Neural progenitor cell (in vitro differentiated cells): ENCODE data around the gene PAK4. TPM values are rescaled to one million over a fixed set of nuclear protein-coding genes. Genes with fewer than 3 reads are reported as not detected.

ENCODE experiments used
- DNase-seq: peaks from one replicate; pipeline ENCODE4 v3.0.0-alpha.2; 2016; ENCODE audit warnings: low spot score
- H2AFZ ChIP-seq: fragments of 200-600 bp; sonication (generic); replicated peaks from 2 replicates; pipeline ENCODE4 v1.6.1; 2016; ENCODE audit warnings: antibody characterized with exemption
- H3F3A ChIP-seq: fragments of 200-600 bp; sonication (generic); 2 replicates; pipeline ENCODE4 v1.6.1; 2016; ENCODE audit warnings: antibody characterized with exemption, low read depth
- H3K27ac ChIP-seq: fragments of 200-600 bp; sonication (generic); 2 replicates; pipeline ENCODE4 v1.5.1; 2016; ENCODE audit warnings: mild to moderate bottlenecking
- H3K27me3 ChIP-seq: fragments of 200-600 bp; sonication (generic); 2 replicates; pipeline ENCODE4 v1.6.1; 2016; ENCODE audit warnings: mild to moderate bottlenecking, moderate library complexity
- H3K36me3 ChIP-seq: fragments of 200-600 bp; sonication (generic); 2 replicates; pipeline ENCODE4 v1.5.1; 2016
- H3K4me1 ChIP-seq: fragments of 200-600 bp; sonication (generic); 2 replicates; pipeline ENCODE4 v1.6.1; 2016; ENCODE audit warnings: mixed run types
- H3K4me2 ChIP-seq: fragments of 200-600 bp; sonication (generic); 2 replicates; pipeline ENCODE4 v1.6.1; 2016
- H3K4me3 ChIP-seq: fragments of 200-600 bp; sonication (generic); 2 replicates; pipeline ENCODE4 v1.5.1; 2016
- H3K79me2 ChIP-seq: fragments of 200-600 bp; sonication (generic); 2 replicates; pipeline ENCODE4 v1.6.1; 2016; ENCODE audit warnings: low read depth
- H3K9ac ChIP-seq: fragments of 200-600 bp; sonication (generic); 2 replicates; pipeline ENCODE4 v1.6.1; 2016
- H3K9me3 ChIP-seq: fragments of 200-600 bp; sonication (generic); 2 replicates; pipeline ENCODE4 v1.5.1; 2016; ENCODE audit warnings: low read depth
- H4K20me1 ChIP-seq: fragments of 200-600 bp; sonication (generic); 2 replicates; pipeline ENCODE4 v1.6.1; 2016; ENCODE audit warnings: low read depth
- H3K27ac Mint-ChIP-seq: 3 replicates; pipeline ENCODE4 v1.8.0; 2021; ENCODE audit warnings: mixed read lengths
- H3K27me3 Mint-ChIP-seq: 2 replicates; pipeline ENCODE4 v1.8.0; 2022; ENCODE audit warnings: low read depth, mild to moderate bottlenecking, inconsistent platforms, moderate library complexity, mixed read lengths; ENCODE audit not compliant: insufficient read depth
- H3K36me3 Mint-ChIP-seq: 3 replicates; pipeline ENCODE4 v1.8.0; 2021; ENCODE audit warnings: mixed read lengths
- H3K4me1 Mint-ChIP-seq: 3 replicates; pipeline ENCODE4 v1.8.0; 2021; ENCODE audit warnings: mixed read lengths
- H3K4me3 Mint-ChIP-seq: 3 replicates; pipeline ENCODE4 v1.8.0; 2021; ENCODE audit warnings: mild to moderate bottlenecking, moderate library complexity, mixed read lengths
- H3K9me3 Mint-ChIP-seq: 3 replicates; pipeline ENCODE4 v1.8.0; 2020; ENCODE audit warnings: mixed read lengths
- CTCF ChIP-seq: fragments of 200-600 bp; sonication (generic); IDR thresholded peaks from 2 replicates; pipeline ENCODE4 v1.5.1; 2017; ENCODE audit warnings: antibody characterized with exemption, mild to moderate bottlenecking
- EZH2 ChIP-seq: fragments of 200-600 bp; sonication (generic); IDR thresholded peaks from 2 replicates; pipeline ENCODE4 v1.6.1; 2017; ENCODE audit warnings: antibody characterized with exemption, mild to moderate bottlenecking, moderate library complexity
- EZH2phosphoT487 ChIP-seq: fragments of 200-600 bp; sonication (generic); IDR thresholded peaks from 2 replicates; pipeline ENCODE4 v1.6.1; 2017; ENCODE audit warnings: antibody characterized with exemption
- total RNA-seq: library from RNA; depleted of rRNA; stranded (reverse); fragments of >200 nt; gene quantifications from 2 replicates; pipeline ENCODE4 v1.2.3, GENCODE V29; 2015; ENCODE audit warnings: low replicate concordance

The PAK4 gene
- total RNA-seq, 1 donor from 2014 or later: 9.7 TPM

- Histone ChIP-seq H3K9me3 (no peaks in the 10 kb centered on the region), H2AFZ (no peak overlapping the region), H3K4me3 (no peak overlapping the region), H3K4me2 (no peak overlapping the region), H3K9ac (no peak overlapping the region), H3K27me3 (no peaks in the 10 kb centered on the region), H3K79me2 (peaks cover 83% of the 10 kb centered on the region), H3K4me1 (peaks cover 42% of the 10 kb centered on the region), H3K36me3 (no peaks in the 10 kb centered on the region), H4K20me1 (peaks cover 82% of the 10 kb centered on the region), H3F3A (peaks cover 22% of the 10 kb centered on the region), H3K27ac (no peak overlapping the region)
- Mint-ChIP-seq H3K4me1 (peaks cover 60% of the 10 kb centered on the region), H3K9me3 (no peaks in the 10 kb centered on the region), H3K36me3 (no peaks in the 10 kb centered on the region), H3K27ac (no peak overlapping the region), H3K27me3 (no peaks in the 10 kb centered on the region), H3K4me3 (peak overlapping the region; percentile 10)
- no peak for TF ChIP-seq EZH2
- no peak for TF ChIP-seq EZH2phosphoT487
- no peak for TF ChIP-seq CTCF
- DNase-seq: no peak
These were observed 3.5 kb downstream of the PAK4 start for GRCh38 chr19:39129116-39129515.

GRCh38 chr19:39130337-39131254 is 5.0 kb downstream of the PAK4 start:
- Histone ChIP-seq H3K27ac (no peak overlapping the region), H3K4me2 (no peak overlapping the region), H3K27me3 (no peaks in the 10 kb centered on the region), H3K4me3 (no peak overlapping the region), H4K20me1 (peaks cover 97% of the 10 kb centered on the region), H3K36me3 (no peaks in the 10 kb centered on the region), H3K9ac (no peak overlapping the region), H2AFZ (no peak overlapping the region), H3K4me1 (peaks cover 44% of the 10 kb centered on the region), H3K79me2 (peaks cover 98% of the 10 kb centered on the region), H3F3A (peaks cover 14% of the 10 kb centered on the region), H3K9me3 (no peaks in the 10 kb centered on the region)
- no peaks in the 10 kb centered on the region for H3K27me3 Mint-ChIP-seq
- peaks cover 54% of the 10 kb centered on the region for H3K4me1 Mint-ChIP-seq
- DNase-seq: no peak
- H3K36me3 Mint-ChIP-seq: no peaks in the 10 kb centered on the region
- H3K9me3 Mint-ChIP-seq: no peaks in the 10 kb centered on the region
- TF ChIP-seq EZH2phosphoT487: no peak
- no peak for TF ChIP-seq CTCF
- TF ChIP-seq EZH2: no peak
- H3K27ac Mint-ChIP-seq: peak overlapping the region; percentile 36
- H3K4me3 Mint-ChIP-seq: no peak overlapping the region

GRCh38 chr19:39131255-39131755 is 5.7 kb downstream of the PAK4 start:
- H3K4me3 ChIP-seq: no peak overlapping the region
- peaks cover 99% of the 10 kb centered on the region for H3K79me2 ChIP-seq
- H3K27ac ChIP-seq: no peak overlapping the region
- H3K36me3 ChIP-seq: no peaks in the 10 kb centered on the region
- no peaks in the 10 kb centered on the region for H3K9me3 ChIP-seq
- H3K4me1 ChIP-seq: peaks cover 45% of the 10 kb centered on the region
- H4K20me1 ChIP-seq: peaks cover 99% of the 10 kb centered on the region
- Mint-ChIP-seq H3K27me3 (no peaks in the 10 kb centered on the region), H3K36me3 (no peaks in the 10 kb centered on the region), H3K4me3 (no peak overlapping the region), H3K9me3 (no peaks in the 10 kb centered on the region), H3K27ac (peak overlapping the region; percentile 76), H3K4me1 (peaks cover 49% of the 10 kb centered on the region)
- H2AFZ ChIP-seq: no peak overlapping the region
- peaks cover 14% of the 10 kb centered on the region for H3F3A ChIP-seq
- DNase-seq: no peak
- no peaks in the 10 kb centered on the region for H3K27me3 ChIP-seq
- no peak overlapping the region for H3K9ac ChIP-seq
- TF ChIP-seq EZH2: no peak
- TF ChIP-seq EZH2phosphoT487: no peak
- no peak for TF ChIP-seq CTCF
- peak overlapping the region; percentile 23 for H3K4me2 ChIP-seq
